H9 (cell line): ENCODE results near the gene GNAS-AS1. TPM values are rescaled to one million over a fixed set of nuclear protein-coding genes. Genes with fewer than 3 reads are reported as not detected.

Experiments used
- DNase-seq: peaks from one replicate; pipeline ENCODE4 v3.0.0-alpha.2; 2017
- H2AFZ ChIP-seq: one replicate; pipeline ENCODE4 v1.6.1; 2013; ENCODE audit warnings: mild to moderate bottlenecking, low read length, control low read depth, moderate library complexity
- H2AK5ac ChIP-seq: 2 replicates; pipeline ENCODE4 v1.6.1; 2013; ENCODE audit warnings: low read length, control low read depth, mixed read lengths; ENCODE audit not compliant: insufficient read length
- H2BK120ac ChIP-seq: one replicate; pipeline ENCODE4 v1.6.1; 2013; ENCODE audit warnings: low read depth, mild to moderate bottlenecking, low read length, control low read depth, inconsistent platforms; ENCODE audit not compliant: poor library complexity, severe bottlenecking
- H2BK12ac ChIP-seq: 2 replicates; pipeline ENCODE4 v1.6.1; 2013; ENCODE audit warnings: low read length, control low read depth, mixed read lengths, low read depth; ENCODE audit not compliant: insufficient read length
- H2BK15ac ChIP-seq: 2 replicates; pipeline ENCODE4 v1.6.1; 2013; ENCODE audit warnings: low read depth, low read length, control low read depth
- H2BK20ac ChIP-seq: one replicate; pipeline ENCODE4 v1.6.1; 2013; ENCODE audit warnings: low read depth, mild to moderate bottlenecking, low read length, control low read depth, inconsistent platforms; ENCODE audit not compliant: poor library complexity, severe bottlenecking
- H2BK5ac ChIP-seq: 2 replicates; pipeline ENCODE4 v1.6.1; 2013; ENCODE audit warnings: low read length, control low read depth, mixed read lengths; ENCODE audit not compliant: insufficient read length
- H3K14ac ChIP-seq: 2 replicates; pipeline ENCODE4 v1.6.1; 2013; ENCODE audit warnings: low read length, control low read depth; ENCODE audit not compliant: insufficient read depth
- H3K18ac ChIP-seq: 2 replicates; pipeline ENCODE4 v1.6.1; 2013; ENCODE audit warnings: low read depth, mild to moderate bottlenecking, mixed read lengths, low read length, control low read depth; ENCODE audit not compliant: insufficient read length
- H3K23ac ChIP-seq: 2 replicates; pipeline ENCODE4 v1.6.1; 2013; ENCODE audit warnings: low read length, control low read depth, mixed read lengths, low read depth; ENCODE audit not compliant: insufficient read length
- H3K23me2 ChIP-seq: 2 replicates; pipeline ENCODE4 v1.6.1; 2013; ENCODE audit warnings: low read depth, mild to moderate bottlenecking, mixed read lengths, low read length, control low read depth; ENCODE audit not compliant: insufficient read length, poor library complexity, severe bottlenecking
- H3K27ac ChIP-seq: 2 replicates; pipeline ENCODE4 v1.5.1; 2013; ENCODE audit warnings: low read length, control low read depth, mixed read lengths, low read depth; ENCODE audit not compliant: insufficient read length
- H3K27me3 ChIP-seq: 2 replicates; pipeline ENCODE4 v1.6.1; 2013; ENCODE audit warnings: low read length, control low read depth, inconsistent platforms; ENCODE audit not compliant: insufficient read depth
- H3K4ac ChIP-seq: 2 replicates; pipeline ENCODE4 v1.6.1; 2013; ENCODE audit warnings: low read depth, mild to moderate bottlenecking, control low read depth, inconsistent platforms, low read length, moderate library complexity
- H3K4me1 ChIP-seq: 2 replicates; pipeline ENCODE4 v1.6.1; 2013; ENCODE audit warnings: low read length, control low read depth, inconsistent platforms; ENCODE audit not compliant: insufficient read depth
- H3K4me2 ChIP-seq: 2 replicates; pipeline ENCODE4 v1.6.1; 2013; ENCODE audit warnings: low read length, control low read depth, mixed read lengths; ENCODE audit not compliant: insufficient read length, insufficient read depth
- H3K56ac ChIP-seq: 2 replicates; pipeline ENCODE4 v1.6.1; 2013; ENCODE audit warnings: low read depth, mild to moderate bottlenecking, mixed read lengths, low read length, control low read depth; ENCODE audit not compliant: insufficient read length
- H3K79me1 ChIP-seq: 2 replicates; pipeline ENCODE4 v1.6.1; 2013; ENCODE audit warnings: low read depth, mild to moderate bottlenecking, moderate library complexity, low read length, control low read depth, inconsistent platforms; ENCODE audit not compliant: insufficient read depth, poor library complexity, severe bottlenecking
- H3K79me2 ChIP-seq: 2 replicates; pipeline ENCODE4 v1.6.1; 2013; ENCODE audit warnings: low read length, control low read depth, inconsistent platforms; ENCODE audit not compliant: insufficient read depth
- H3K9ac ChIP-seq: 2 replicates; pipeline ENCODE4 v1.6.1; 2013; ENCODE audit warnings: low read length, control low read depth, mixed read lengths; ENCODE audit not compliant: insufficient read length; ENCODE audit errors: extremely low read depth
- H3K9me3 ChIP-seq: one replicate; pipeline ENCODE4 v1.6.1; 2013; ENCODE audit warnings: low read depth, low read length, inconsistent platforms; ENCODE audit not compliant: control insufficient read depth
- H3T11ph ChIP-seq: one replicate; pipeline ENCODE4 v1.6.1; 2013; ENCODE audit warnings: mild to moderate bottlenecking, low read length, control low read depth, inconsistent platforms
- H4K20me1 ChIP-seq: one replicate; pipeline ENCODE4 v1.6.1; 2013; ENCODE audit not compliant: control insufficient read depth, insufficient read length, insufficient read depth
- H4K5ac ChIP-seq: 2 replicates; pipeline ENCODE4 v1.6.1; 2013; ENCODE audit warnings: low read depth, mild to moderate bottlenecking, mixed read lengths, low read length, control low read depth; ENCODE audit not compliant: insufficient read length
- H4K8ac ChIP-seq: replicated peaks from 2 replicates; pipeline ENCODE4 v1.6.1; 2013; ENCODE audit warnings: low read length, control low read depth, mixed read lengths, low read depth; ENCODE audit not compliant: insufficient read length
- H4K91ac ChIP-seq: 2 replicates; pipeline ENCODE4 v1.6.1; 2013; ENCODE audit warnings: low read depth, mild to moderate bottlenecking, moderate library complexity, mixed read lengths, low read length, control low read depth; ENCODE audit not compliant: insufficient read length
- H3K27ac Mint-ChIP-seq, 3 experiments: 2 replicates in 2 of 3; 3 replicates in 1 of 3; pipeline ENCODE4 v1.8.0; 2020 to 2021; ENCODE audit warnings: mixed read lengths in 3 of 3, mild to moderate bottlenecking in 1 of 3, moderate library complexity in 1 of 3
- H3K27me3 Mint-ChIP-seq: 2 replicates; pipeline ENCODE4 v1.8.0; 2021; ENCODE audit warnings: low read depth, mild to moderate bottlenecking, moderate library complexity, mixed read lengths
- H3K36me3 Mint-ChIP-seq, 3 experiments: 2 replicates in 2 of 3; 3 replicates in 1 of 3; pipeline ENCODE4 v1.8.0; 2020 to 2021; ENCODE audit warnings: low read depth in 3 of 3, mixed read lengths in 3 of 3; ENCODE audit not compliant: insufficient read depth in 1 of 3
- H3K4me1 Mint-ChIP-seq, 2 experiments: 2 replicates each; pipeline ENCODE4 v1.8.0; 2020; ENCODE audit warnings: mixed read lengths in 2 of 2
- H3K4me3 Mint-ChIP-seq, 2 experiments: 2 replicates in 1 of 2; 3 replicates in 1 of 2; pipeline ENCODE4 v1.8.0; 2020 to 2021; ENCODE audit warnings: mild to moderate bottlenecking in 2 of 2, mixed read lengths in 2 of 2, moderate library complexity in 1 of 2
- H3K9me3 Mint-ChIP-seq, 2 experiments: 2 replicates in 1 of 2; 3 replicates in 1 of 2; pipeline ENCODE4 v1.8.0; 2020; ENCODE audit warnings: mild to moderate bottlenecking in 2 of 2, mixed read lengths in 2 of 2, moderate library complexity in 1 of 2
- WGBS: extraction: QIAGEN DNeasy Blood & Tissue Kit; methylation state at CpG from one replicate; pipeline ENCODE4 v1.1.7; 2013; ENCODE audit warnings: missing lambda C conversion rate, low lambda C conversion rate, mixed read lengths; ENCODE audit not compliant: insufficient read length; ENCODE audit errors: extremely low coverage; 5-methylcytosine and 5-hydroxymethylcytosine counted together
- microRNA-seq: library from miRNA; unstranded; fragments of <30 nt; microRNA quantifications from one replicate; pipeline ENCODE4, GENCODE V29; 2020; ENCODE audit warnings: borderline microRNAs expressed
- total RNA-seq: library from RNA; stranded (reverse); gene quantifications from 2 replicates; pipeline ENCODE4 v1.2.1, GENCODE V29; 2021
- TF ChIP-seq, protein P1 (sequence below): fragments of 200-600 bp; sonication (generic); conservative IDR thresholded peaks from 3 replicates; pipeline ENCODE4 v1.8.0; 2021; ENCODE audit warnings: antibody characterized with exemption, mild to moderate bottlenecking

The GNAS-AS1 gene
- total RNA-seq, 1 experiment from 2014 or later = 11.3 TPM

DNA sequence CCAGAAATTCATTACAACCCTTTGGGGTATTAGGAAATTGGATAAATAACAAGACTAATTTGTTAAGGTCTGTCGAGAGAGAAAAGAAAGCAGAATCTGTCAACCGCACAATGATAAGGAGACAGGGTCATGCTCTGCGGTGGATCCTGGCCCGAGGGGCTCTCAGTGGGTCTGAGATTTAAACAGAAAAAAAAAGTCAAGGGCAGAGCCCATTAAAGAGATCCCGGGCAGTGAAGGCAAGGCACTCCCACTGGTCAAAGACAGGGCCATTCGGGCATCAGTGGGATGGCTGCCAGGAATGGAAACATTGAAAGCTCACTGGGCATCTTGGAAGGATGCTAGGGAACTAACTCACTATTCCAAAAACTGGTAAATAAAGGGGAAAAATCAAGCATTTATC is 77.9 kb downstream of the GNAS-AS1 start:
- no peaks in the 10 kb centered on the region for H4K20me1 ChIP-seq
- H3K23me2 ChIP-seq = no peaks in the 10 kb centered on the region
- H3K79me1 ChIP-seq = no peaks in the 10 kb centered on the region
- no peak overlapping the region for H3K27ac ChIP-seq
- H4K91ac ChIP-seq = no peak overlapping the region
- H2AFZ ChIP-seq = no peak overlapping the region
- H2BK5ac ChIP-seq = no peak overlapping the region
- H3K56ac ChIP-seq = no peak overlapping the region
- H3K9ac ChIP-seq = no peak overlapping the region
- Mint-ChIP-seq H3K4me3 (no peak overlapping the region), H3K27ac (no peak overlapping the region; a peak in 1 of 7 replicates), H3K4me1 (no peaks in the 10 kb centered on the region), H3K27me3 (peaks cover 37% of the 10 kb centered on the region), H3K36me3 (no peaks in the 10 kb centered on the region), H3K9me3 (no peaks in the 10 kb centered on the region; a peak in 1 of 5 replicates)
- no peaks in the 10 kb centered on the region for H3K9me3 ChIP-seq
- no peak overlapping the region for H4K5ac ChIP-seq
- no peak overlapping the region for H3K4me2 ChIP-seq
- no peak overlapping the region for H2BK15ac ChIP-seq
- H3K27me3 ChIP-seq = no peaks in the 10 kb centered on the region
- no peak overlapping the region for H3K4ac ChIP-seq
- no peak overlapping the region for H3K18ac ChIP-seq
- H3K4me1 ChIP-seq = no peaks in the 10 kb centered on the region
- H3K79me2 ChIP-seq = no peaks in the 10 kb centered on the region
- no peak overlapping the region for H3T11ph ChIP-seq
- DNase-seq = no peak
- no peak overlapping the region for H2BK12ac ChIP-seq
- TF ChIP-seq, protein P1, sequence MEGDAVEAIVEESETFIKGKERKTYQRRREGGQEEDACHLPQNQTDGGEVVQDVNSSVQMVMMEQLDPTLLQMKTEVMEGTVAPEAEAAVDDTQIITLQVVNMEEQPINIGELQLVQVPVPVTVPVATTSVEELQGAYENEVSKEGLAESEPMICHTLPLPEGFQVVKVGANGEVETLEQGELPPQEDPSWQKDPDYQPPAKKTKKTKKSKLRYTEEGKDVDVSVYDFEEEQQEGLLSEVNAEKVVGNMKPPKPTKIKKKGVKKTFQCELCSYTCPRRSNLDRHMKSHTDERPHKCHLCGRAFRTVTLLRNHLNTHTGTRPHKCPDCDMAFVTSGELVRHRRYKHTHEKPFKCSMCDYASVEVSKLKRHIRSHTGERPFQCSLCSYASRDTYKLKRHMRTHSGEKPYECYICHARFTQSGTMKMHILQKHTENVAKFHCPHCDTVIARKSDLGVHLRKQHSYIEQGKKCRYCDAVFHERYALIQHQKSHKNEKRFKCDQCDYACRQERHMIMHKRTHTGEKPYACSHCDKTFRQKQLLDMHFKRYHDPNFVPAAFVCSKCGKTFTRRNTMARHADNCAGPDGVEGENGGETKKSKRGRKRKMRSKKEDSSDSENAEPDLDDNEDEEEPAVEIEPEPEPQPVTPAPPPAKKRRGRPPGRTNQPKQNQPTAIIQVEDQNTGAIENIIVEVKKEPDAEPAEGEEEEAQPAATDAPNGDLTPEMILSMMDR = no peak
- no peak overlapping the region for H3K14ac ChIP-seq
- H2BK120ac ChIP-seq = no peak overlapping the region
- WGBS = no CpG with 5 or more reads among the region's 6 CpGs
- H3K23ac ChIP-seq = no peak overlapping the region
- H2BK20ac ChIP-seq = no peak overlapping the region
- no peak overlapping the region for H4K8ac ChIP-seq
- no peak overlapping the region for H2AK5ac ChIP-seq

Small RNAs within 50 kb of the gene (microRNA-seq; reads per million reads assigned to microRNA genes)
- not detected for gene MIR298

Other genes with a start within 250 kb of the GNAS-AS1 start
- 81.4 and 87.8 TPM in 2 replicates for gene STX16, start 199.6 kb downstream of the GNAS-AS1 start, total RNA-seq
- gene NPEPL1, start 158.1 kb downstream of the GNAS-AS1 start, total RNA-seq = 31.1 TPM in 2 replicates
- 918 and 920 TPM in 2 replicates for gene GNAS, start 1.8 kb upstream of the GNAS-AS1 start, total RNA-seq
- gene NELFCD, start 130.4 kb upstream of the GNAS-AS1 start, total RNA-seq = 53.5 and 57.8 TPM in 2 replicates
- 35.7 and 37.6 TPM in 2 replicates for gene CTSZ, start 156.4 kb upstream of the GNAS-AS1 start, total RNA-seq
- not detected in 2 replicates for gene TUBB1, start 168.5 kb upstream of the GNAS-AS1 start, total RNA-seq
- 47.4 and 52.7 TPM in 2 replicates for gene ATP5F1E, start 181.4 kb upstream of the GNAS-AS1 start, total RNA-seq
- 52.6 and 56.5 TPM in 2 replicates for gene PRELID3B, start 191.9 kb upstream of the GNAS-AS1 start, total RNA-seq